IPS-NIHi7 (cell line): Measurements from ENCODE around the gene INPP5D.
"Not testable (repeated sequence)": the region's sequence is repeated elsewhere in the genome, so short reads cannot be mapped to it uniquely, and the experiment has no call there.

Experiments
- DNase-seq: peaks from one replicate; pipeline ENCODE4 v3.0.0; 2012; ENCODE audit warnings: mixed read lengths; ENCODE audit errors: extremely low spot score

INPP5D gene

GRCh38 chr2:233173115-233173514 lies 113.0 kb downstream of the INPP5D start:
- DNase-seq = no peak

GRCh38 chr2:233174137-233174536 lies 114.0 kb downstream of the INPP5D start:
- no peak for DNase-seq

DNA sequence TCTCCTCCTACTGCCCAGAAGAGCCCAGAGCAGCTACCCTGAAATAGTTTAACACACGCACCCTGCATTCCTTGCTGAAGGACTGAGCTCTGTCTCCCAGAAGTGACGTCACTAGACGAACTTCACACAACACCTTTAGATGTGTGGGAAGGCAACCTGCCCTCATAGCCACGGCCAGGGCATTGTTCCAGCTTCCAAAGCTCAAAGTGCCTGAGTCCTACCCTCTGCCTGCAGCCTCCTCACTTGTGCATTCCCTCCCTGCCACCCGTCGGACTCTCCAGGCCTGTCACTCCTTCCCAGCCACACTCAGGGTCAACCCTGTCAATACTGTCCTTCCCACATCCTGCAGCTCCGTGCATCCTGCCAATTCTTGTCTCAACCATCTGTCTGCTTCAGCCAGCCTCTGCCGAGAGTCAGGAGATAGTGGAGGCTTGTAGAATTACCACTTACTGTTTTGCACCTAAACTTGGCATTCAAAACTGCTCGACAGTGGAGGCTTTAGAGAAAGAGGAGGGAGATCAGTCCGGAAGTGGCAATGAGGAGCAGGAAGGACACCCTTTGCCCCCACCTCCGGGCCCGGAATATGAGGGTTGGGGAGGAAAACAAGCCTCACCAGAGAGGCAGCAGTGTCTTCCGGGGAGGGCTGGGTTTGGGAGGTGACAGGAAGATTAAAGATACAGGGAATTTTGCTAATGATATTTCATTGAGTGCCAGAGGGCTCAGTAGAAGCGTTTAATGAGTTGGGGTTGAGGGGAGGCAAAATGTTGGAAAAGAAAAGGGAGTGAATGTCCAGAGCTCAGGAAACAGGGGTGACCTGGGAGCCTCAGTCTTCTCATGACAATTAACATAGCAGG lies 119.1 kb downstream of the INPP5D start:
- no peak for DNase-seq

DNA sequence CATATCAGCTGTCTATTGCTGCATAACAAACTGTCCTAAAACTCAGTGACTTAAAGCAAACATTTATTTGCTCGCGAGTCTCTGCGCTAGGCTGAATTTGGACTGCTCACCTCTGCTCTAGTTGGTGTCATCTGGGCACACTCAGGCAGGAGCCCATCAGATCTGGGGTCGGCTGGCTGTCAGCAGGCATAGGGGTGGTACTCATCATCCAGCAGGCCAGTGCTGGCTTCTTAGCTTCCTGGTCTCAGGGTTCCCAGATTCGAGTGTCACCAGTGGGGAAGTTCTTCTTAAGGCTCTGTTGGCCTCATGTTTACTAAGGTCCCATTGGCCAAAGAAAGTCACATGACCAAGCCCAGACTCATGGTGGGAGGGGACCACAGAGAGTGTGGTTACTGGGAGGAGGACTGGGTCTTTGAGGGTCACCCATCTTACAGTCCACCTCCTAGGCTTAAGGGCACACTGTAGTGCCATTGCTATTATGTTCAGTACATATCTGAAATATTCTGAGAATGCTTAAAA lies 119.8 kb downstream of the INPP5D start:
- DNase-seq = no peak

DNA sequence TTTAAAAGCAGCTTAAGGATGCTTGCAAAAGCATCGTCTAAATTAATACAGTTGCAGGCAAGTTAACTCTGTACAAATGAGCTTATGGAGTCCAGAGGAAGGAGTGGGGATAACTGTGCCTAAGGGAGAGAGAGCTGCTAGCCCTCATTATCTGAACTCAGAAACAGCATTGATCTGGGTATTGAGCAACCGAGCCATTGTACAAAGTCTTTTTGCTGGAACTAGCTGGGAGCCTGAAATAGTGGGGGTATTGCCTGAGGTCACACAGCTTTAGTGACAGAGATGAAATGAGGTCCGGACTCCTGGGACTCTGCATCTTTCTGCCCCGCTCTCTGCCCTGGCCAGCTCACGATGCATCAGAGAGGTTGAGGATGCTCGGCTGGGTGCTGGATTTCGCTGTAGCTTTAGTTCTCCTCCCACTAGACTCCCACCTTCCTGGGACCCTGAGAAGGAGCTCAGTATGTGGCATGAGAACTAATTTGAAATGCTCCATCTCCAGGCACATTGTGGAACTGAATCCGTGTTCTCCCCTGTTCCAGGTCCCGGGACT lies 123.8 kb downstream of the INPP5D start:
- no peak for DNase-seq

GRCh38 chr2:233184669-233185068 lies 124.5 kb downstream of the INPP5D start:
- no peak for DNase-seq

DNA sequence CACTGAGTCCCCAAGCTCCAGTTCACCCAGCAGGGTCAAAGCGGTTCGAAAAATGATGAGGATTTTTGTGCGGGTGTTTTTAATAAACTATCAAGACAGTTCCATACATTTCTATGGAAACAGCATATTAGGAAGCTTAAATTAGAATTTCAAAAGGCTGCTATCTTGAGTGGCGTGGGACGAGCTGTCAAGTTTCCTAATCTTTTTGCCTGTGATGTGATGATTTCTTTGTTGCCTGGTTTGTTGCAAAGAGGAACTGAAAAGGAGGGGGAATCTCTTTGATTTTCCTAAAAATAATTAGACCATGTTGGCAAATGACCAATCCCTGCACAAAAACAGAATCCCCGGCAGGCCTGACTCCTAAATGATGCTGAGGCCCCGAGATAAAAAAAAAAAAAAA lies 125.2 kb downstream of the INPP5D start:
- no peak for DNase-seq

- DNase-seq = no peak
These were observed 125.8 kb downstream of the INPP5D start for GRCh38 chr2:233185963-233186362.

GRCh38 chr2:233186851-233187250 lies 126.7 kb downstream of the INPP5D start:
- DNase-seq = no peak

GRCh38 chr2:233189025-233189424 lies 128.9 kb downstream of the INPP5D start:
- no peak for DNase-seq

DNA sequence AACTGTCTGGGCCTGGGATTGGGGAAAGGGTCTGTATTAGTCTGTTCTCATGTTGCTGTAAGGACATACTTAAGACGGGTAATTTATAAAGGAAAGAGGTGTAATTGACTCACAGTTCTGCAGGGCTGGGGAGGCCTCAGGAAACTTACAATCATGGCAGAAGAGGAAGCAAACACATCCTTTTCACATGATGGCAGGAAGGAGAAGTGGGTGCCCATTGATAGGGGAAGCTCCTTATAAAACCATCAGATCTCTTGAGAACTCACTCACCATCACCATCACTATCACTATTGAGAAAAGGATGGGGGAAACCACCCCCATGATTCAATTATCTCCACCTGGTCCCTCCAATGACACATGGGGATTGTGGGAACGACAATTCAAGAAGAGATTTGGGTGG lies 130.9 kb downstream of the INPP5D start:
- not testable (repeated sequence) for DNase-seq

GRCh38 chr2:233193738-233194137 lies 133.6 kb downstream of the INPP5D start:
- DNase-seq = no peak

DNA sequence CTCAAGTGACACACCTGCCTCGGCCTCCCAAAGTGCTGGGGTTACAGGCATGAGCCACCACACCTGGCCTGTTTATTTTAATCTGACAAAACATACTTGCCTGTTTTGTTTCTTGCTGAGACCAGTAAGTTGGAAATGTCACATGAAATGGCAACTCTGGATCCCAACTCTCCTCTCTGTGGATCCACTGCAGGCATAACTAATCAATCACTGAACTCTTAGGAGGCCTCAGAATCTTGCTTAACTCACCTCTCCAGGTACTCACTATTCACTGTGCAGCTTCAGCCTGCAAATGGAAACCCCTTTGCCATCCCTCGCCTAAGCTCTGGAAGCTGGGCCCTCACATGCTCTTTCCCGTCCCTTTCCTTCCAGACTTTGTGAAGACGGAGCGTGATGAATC lies 134.9 kb downstream of the INPP5D start:
- DNase-seq = no peak

- no peak for DNase-seq
These were observed 136.9 kb downstream of the INPP5D start for GRCh38 chr2:233197022-233197421.

GRCh38 chr2:233198026-233198425 lies 137.9 kb downstream of the INPP5D start:
- DNase-seq = no peak

DNA sequence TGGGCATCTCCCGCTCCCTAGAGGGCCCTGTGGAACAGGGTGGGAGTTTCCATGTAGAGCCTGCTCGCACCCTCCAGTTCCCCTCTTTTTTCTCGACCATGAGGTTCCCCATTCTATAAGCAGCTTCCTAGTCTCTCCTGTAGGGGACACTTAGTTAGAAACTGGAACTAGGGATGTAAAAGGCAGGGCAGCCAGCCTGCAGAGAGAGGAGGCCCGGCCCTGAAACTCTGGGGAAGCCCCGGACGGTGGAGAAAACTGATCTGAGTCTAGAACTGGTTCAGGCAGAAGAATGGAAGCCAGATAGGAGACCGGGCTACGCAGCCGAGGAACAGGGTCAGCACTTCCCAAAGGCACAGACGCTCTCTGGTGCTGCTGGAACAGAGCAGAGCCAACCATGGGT lies 139.7 kb downstream of the INPP5D start:
- no peak for DNase-seq

GRCh38 chr2:233200790-233201189 lies 140.6 kb downstream of the INPP5D start:
- DNase-seq = not testable (repeated sequence)

- DNase-seq = no peak
These were observed 141.3 kb downstream of the INPP5D start for GRCh38 chr2:233201258-233202013.

- no peak for DNase-seq
These were observed 142.4 kb downstream of the INPP5D start for GRCh38 chr2:233202531-233202944.

DNA sequence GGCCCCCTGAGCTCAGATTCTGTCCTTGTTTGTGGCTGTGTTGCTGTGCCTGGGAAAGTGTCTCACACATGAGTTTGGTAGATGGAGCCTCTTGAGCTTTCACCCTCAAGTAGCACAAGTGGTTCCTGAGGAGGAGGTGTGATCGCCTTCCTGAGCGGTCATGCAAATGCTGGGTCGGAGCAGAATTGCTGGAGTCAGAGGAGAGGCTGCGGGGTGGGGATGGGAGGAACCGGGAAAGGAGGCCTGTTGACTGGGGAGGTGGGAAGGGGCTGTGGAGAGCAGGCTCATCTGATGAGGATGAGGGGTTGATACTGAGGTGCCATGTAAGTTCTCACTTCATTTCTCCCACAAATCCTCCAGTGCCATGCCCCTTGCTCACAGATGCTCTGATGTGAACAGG lies 142.9 kb downstream of the INPP5D start:
- DNase-seq = no peak

DNA sequence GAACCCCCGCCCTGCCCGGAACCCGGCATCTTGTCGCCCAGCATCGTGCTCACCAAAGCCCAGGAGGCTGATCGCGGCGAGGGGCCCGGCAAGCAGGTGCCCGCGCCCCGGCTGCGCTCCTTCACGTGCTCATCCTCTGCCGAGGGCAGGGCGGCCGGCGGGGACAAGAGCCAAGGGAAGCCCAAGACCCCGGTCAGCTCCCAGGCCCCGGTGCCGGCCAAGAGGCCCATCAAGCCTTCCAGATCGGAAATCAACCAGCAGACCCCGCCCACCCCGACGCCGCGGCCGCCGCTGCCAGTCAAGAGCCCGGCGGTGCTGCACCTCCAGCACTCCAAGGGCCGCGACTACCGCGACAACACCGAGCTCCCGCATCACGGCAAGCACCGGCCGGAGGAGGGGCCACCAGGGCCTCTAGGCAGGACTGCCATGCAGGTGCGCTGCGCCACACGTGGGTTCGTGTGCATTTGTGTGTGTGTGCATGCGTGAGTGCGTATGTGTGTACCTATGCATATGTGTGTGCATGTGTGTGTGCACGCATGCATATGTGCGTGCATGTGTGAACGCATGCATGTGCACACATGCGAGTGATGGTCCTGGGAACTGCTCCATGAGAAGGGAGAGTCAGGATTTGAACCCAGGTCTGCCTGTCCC lies 144.3 kb downstream of the INPP5D start:
- DNase-seq = no peak
